SK-N-SH treated with all-trans-retinoic acid at 6 μM for 48 hours (cell line): ENCODE measurements around the gene CCDC77.

Experiments
- ATAC-seq: fragments of 200-7000 bp; cut with Tn5 transposase; 3 replicates; pipeline ENCODE4 v1.9.1; 2020; ENCODE audit warnings: mild to moderate bottlenecking, moderate library complexity
- ARNTL ChIP-seq: fragments of 450-650 bp; formaldehyde crosslinking; IDR thresholded peaks from 2 replicates; pipeline ENCODE4 v1.5.0; 2020; ENCODE audit warnings: low read depth, mild to moderate bottlenecking, moderate library complexity, borderline replicate concordance
- BACH2 ChIP-seq: fragments of 250-450 bp; sonication (Bioruptor Pico); IDR thresholded peaks from 2 replicates; pipeline ENCODE4 v1.9.0; 2021; ENCODE audit warnings: mild to moderate bottlenecking, borderline replicate concordance
- CSDC2 ChIP-seq: fragments of 250-450 bp; sonication (Bioruptor Pico); IDR thresholded peaks from 2 replicates; pipeline ENCODE4 v1.5.0; 2020; ENCODE audit warnings: mild to moderate bottlenecking, moderate library complexity
- ESRRG ChIP-seq: fragments of 250-450 bp; sonication (Bioruptor Pico); IDR thresholded peaks from 2 replicates; pipeline ENCODE4 v1.6.1; 2021; ENCODE audit warnings: mild to moderate bottlenecking
- GLIS3 ChIP-seq: fragments of 250-450 bp; sonication (Bioruptor Pico); IDR thresholded peaks from 2 replicates; pipeline ENCODE4 v1.5.0; 2020; ENCODE audit warnings: mild to moderate bottlenecking, moderate library complexity
- ISL1 ChIP-seq: fragments of 250-450 bp; sonication (Bioruptor Pico); IDR thresholded peaks from 2 replicates; pipeline ENCODE4 v2.1.2; 2022; ENCODE audit warnings: mild to moderate bottlenecking, moderate library complexity
- OSR1 ChIP-seq: fragments of 250-450 bp; sonication (Bioruptor Pico); IDR thresholded peaks from 2 replicates; pipeline ENCODE4 v1.8.0; 2022; ENCODE audit warnings: moderate library complexity, mild to moderate bottlenecking, inconsistent platforms
- PPARA ChIP-seq: fragments of 250-450 bp; sonication (Bioruptor Pico); IDR thresholded peaks from 2 replicates; pipeline ENCODE4 v1.5.0; 2020; ENCODE audit warnings: mild to moderate bottlenecking, borderline replicate concordance
- RARB ChIP-seq: fragments of 250-450 bp; sonication (Bioruptor Pico); IDR thresholded peaks from 2 replicates; pipeline ENCODE4 v1.8.0; 2021; ENCODE audit warnings: mild to moderate bottlenecking, moderate library complexity
- SNAI2 ChIP-seq: fragments of 250-450 bp; sonication (Bioruptor Pico); IDR thresholded peaks from 2 replicates; pipeline ENCODE4 v1.5.0; 2020; ENCODE audit warnings: mild to moderate bottlenecking, moderate library complexity
- TCF4 ChIP-seq: fragments of 250-450 bp; sonication (Bioruptor Pico); IDR thresholded peaks from 2 replicates; pipeline ENCODE4 v1.8.0; 2021; ENCODE audit warnings: mild to moderate bottlenecking, moderate library complexity, borderline replicate concordance
- TOX ChIP-seq: fragments of 250-450 bp; sonication (Bioruptor Pico); IDR thresholded peaks from 2 replicates; pipeline ENCODE4 v1.8.0; 2021; ENCODE audit warnings: mild to moderate bottlenecking, moderate library complexity, borderline replicate concordance
- ZC3H10 ChIP-seq: fragments of 250-450 bp; sonication (Bioruptor Pico); IDR thresholded peaks from 2 replicates; pipeline ENCODE4 v1.5.1; 2021; ENCODE audit warnings: mild to moderate bottlenecking, moderate library complexity
- ZFP3 ChIP-seq: fragments of 250-450 bp; sonication (Bioruptor Pico); IDR thresholded peaks from 2 replicates; pipeline ENCODE4 v1.5.0; 2020; ENCODE audit warnings: mild to moderate bottlenecking, moderate library complexity
- ZFP30 ChIP-seq: fragments of 450-650 bp; formaldehyde crosslinking; IDR thresholded peaks from 2 replicates; pipeline ENCODE4 v1.5.0; 2022; ENCODE audit warnings: mild to moderate bottlenecking, moderate library complexity
- ZNF565 ChIP-seq: fragments of 450-650 bp; formaldehyde crosslinking; conservative IDR thresholded peaks from 2 replicates; pipeline ENCODE4 v1.5.0; 2020; ENCODE audit warnings: low read depth, mild to moderate bottlenecking, moderate library complexity
- ZNF70 ChIP-seq: fragments of 450-650 bp; formaldehyde crosslinking; IDR thresholded peaks from 2 replicates; pipeline ENCODE4 v1.5.0; 2020; ENCODE audit warnings: mild to moderate bottlenecking, moderate library complexity
- ZNF8 ChIP-seq: fragments of 450-650 bp; formaldehyde crosslinking; IDR thresholded peaks from 2 replicates; pipeline ENCODE4 v1.5.0; 2020; ENCODE audit warnings: mild to moderate bottlenecking, moderate library complexity
- TF ChIP-seq, protein P1 (sequence below): fragments of 250-450 bp; sonication (Bioruptor Pico); IDR thresholded peaks from 2 replicates; pipeline ENCODE4 v1.8.0; 2020; ENCODE audit warnings: mild to moderate bottlenecking, moderate library complexity, borderline replicate concordance
- TF ChIP-seq, protein P2 (sequence below): fragments of 250-450 bp; sonication (Bioruptor Pico); IDR thresholded peaks from 2 replicates; pipeline ENCODE4 v1.5.1; 2021; ENCODE audit warnings: mild to moderate bottlenecking, moderate library complexity
- TF ChIP-seq, protein P3 (sequence below): fragments of 250-450 bp; sonication (Bioruptor Pico); IDR thresholded peaks from 2 replicates; pipeline ENCODE4 v1.5.0; 2020; ENCODE audit warnings: mild to moderate bottlenecking, moderate library complexity
- TF ChIP-seq, protein P4 (sequence below): fragments of 250-450 bp; sonication (Bioruptor Pico); IDR thresholded peaks from 2 replicates; pipeline ENCODE4 v1.8.0; 2021; ENCODE audit warnings: low read depth, mild to moderate bottlenecking, moderate library complexity, borderline replicate concordance

CCDC77 gene

DNA sequence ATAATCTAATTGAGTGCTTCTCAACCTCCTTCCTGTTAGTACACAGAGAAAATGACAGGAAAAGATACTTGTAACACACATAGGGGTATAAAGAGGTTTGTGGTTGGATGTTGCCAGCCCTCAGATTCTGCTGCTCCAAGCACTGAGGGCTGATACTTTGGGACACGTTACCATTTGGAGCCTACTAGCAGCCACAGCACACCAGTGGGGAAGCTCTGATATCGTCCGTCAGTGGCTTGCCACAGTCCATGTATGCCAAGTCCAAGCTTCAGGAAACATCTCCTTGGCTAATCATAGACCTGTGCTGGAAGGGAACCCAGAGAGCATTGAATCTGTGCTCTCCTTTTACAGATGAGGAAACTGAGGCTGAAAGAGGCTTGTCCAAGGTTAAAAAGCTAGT is 80.6 kb downstream of the CCDC77 start:
- TF ChIP-seq ZFP3 (no peak), ZNF8 (CRISPR knock-in tag) (no peak), ARNTL (CRISPR knock-in tag) (no peak), TCF4 (no peak), RARB (CRISPR knock-in tag) (no peak), ZNF565 (CRISPR knock-in tag) (no peak)
- TF ChIP-seq, protein P1, sequence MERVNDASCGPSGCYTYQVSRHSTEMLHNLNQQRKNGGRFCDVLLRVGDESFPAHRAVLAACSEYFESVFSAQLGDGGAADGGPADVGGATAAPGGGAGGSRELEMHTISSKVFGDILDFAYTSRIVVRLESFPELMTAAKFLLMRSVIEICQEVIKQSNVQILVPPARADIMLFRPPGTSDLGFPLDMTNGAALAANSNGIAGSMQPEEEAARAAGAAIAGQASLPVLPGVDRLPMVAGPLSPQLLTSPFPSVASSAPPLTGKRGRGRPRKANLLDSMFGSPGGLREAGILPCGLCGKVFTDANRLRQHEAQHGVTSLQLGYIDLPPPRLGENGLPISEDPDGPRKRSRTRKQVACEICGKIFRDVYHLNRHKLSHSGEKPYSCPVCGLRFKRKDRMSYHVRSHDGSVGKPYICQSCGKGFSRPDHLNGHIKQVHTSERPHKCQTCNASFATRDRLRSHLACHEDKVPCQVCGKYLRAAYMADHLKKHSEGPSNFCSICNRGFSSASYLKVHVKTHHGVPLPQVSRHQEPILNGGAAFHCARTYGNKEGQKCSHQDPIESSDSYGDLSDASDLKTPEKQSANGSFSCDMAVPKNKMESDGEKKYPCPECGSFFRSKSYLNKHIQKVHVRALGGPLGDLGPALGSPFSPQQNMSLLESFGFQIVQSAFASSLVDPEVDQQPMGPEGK (CRISPR knock-in tag), result no peak
- no peak for ATAC-seq

DNA sequence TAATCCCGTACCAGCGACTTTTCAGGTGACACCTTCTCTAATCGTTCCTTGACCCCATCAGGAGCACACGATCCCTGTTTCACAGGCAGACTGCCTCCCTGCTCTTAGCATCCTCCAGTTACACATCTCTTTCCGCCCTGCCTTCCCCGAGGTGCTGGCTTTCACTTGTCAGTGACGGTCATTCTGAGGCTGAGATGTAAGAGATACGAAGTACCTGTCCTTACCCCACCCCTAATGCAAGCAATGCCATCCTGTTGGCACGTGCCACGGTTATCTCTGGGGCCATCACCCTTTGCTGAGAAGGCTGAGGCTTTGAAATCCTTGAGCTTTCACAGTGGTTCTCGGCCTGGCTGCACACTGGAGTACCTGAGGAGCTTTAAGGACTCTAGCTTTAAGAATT is 82.7 kb downstream of the CCDC77 start:
- no peak for TF ChIP-seq ZC3H10 (CRISPR knock-in tag)
- no peak for TF ChIP-seq SNAI2
- TF ChIP-seq, protein P2, sequence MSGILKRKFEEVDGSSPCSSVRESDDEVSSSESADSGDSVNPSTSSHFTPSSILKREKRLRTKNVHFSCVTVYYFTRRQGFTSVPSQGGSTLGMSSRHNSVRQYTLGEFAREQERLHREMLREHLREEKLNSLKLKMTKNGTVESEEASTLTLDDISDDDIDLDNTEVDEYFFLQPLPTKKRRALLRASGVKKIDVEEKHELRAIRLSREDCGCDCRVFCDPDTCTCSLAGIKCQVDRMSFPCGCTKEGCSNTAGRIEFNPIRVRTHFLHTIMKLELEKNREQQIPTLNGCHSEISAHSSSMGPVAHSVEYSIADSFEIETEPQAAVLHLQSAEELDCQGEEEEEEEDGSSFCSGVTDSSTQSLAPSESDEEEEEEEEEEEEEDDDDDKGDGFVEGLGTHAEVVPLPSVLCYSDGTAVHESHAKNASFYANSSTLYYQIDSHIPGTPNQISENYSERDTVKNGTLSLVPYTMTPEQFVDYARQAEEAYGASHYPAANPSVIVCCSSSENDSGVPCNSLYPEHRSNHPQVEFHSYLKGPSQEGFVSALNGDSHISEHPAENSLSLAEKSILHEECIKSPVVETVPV (CRISPR knock-in tag), result no peak
- no peak for TF ChIP-seq GLIS3 (CRISPR knock-in tag)
- TF ChIP-seq, protein P1 (CRISPR knock-in tag), result no peak
- no peak for TF ChIP-seq ZNF8 (CRISPR knock-in tag)
- no peak for TF ChIP-seq BACH2 (CRISPR knock-in tag)
- TF ChIP-seq ARNTL (CRISPR knock-in tag), result no peak
- TF ChIP-seq ZFP30 (CRISPR knock-in tag), result no peak
- no peak for TF ChIP-seq OSR1
- ATAC-seq, result no peak

DNA sequence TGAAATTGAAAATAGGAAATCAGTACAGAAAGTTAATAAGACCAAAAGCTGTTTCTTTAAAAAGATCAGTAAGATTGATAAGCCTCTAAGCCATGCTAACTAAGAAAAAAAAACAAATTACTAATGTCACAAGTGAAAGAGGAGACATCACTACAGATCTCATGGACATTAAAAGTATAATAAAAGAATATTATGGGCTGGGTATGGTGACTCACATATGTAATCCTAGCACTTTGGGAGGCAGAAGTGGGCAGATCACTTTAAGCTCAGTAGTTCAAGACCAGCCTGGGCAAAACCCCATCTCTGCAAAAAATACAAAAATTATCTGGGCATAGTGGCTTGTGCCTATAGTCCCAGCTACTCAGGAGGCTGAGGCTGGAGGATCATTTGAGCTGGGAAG is 88.8 kb downstream of the CCDC77 start:
- TF ChIP-seq, protein P3, sequence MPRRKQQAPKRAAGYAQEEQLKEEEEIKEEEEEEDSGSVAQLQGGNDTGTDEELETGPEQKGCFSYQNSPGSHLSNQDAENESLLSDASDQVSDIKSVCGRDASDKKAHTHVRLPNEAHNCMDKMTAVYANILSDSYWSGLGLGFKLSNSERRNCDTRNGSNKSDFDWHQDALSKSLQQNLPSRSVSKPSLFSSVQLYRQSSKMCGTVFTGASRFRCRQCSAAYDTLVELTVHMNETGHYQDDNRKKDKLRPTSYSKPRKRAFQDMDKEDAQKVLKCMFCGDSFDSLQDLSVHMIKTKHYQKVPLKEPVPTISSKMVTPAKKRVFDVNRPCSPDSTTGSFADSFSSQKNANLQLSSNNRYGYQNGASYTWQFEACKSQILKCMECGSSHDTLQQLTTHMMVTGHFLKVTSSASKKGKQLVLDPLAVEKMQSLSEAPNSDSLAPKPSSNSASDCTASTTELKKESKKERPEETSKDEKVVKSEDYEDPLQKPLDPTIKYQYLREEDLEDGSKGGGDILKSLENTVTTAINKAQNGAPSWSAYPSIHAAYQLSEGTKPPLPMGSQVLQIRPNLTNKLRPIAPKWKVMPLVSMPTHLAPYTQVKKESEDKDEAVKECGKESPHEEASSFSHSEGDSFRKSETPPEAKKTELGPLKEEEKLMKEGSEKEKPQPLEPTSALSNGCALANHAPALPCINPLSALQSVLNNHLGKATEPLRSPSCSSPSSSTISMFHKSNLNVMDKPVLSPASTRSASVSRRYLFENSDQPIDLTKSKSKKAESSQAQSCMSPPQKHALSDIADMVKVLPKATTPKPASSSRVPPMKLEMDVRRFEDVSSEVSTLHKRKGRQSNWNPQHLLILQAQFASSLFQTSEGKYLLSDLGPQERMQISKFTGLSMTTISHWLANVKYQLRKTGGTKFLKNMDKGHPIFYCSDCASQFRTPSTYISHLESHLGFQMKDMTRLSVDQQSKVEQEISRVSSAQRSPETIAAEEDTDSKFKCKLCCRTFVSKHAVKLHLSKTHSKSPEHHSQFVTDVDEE (CRISPR knock-in tag), result no peak
- no peak for TF ChIP-seq ZFP30 (CRISPR knock-in tag)
- TF ChIP-seq SNAI2, result no peak
- TF ChIP-seq ZC3H10 (CRISPR knock-in tag), result no peak
- TF ChIP-seq, protein P2 (CRISPR knock-in tag), result no peak
- TF ChIP-seq ZNF70 (CRISPR knock-in tag), result no peak
- TF ChIP-seq, protein P4, sequence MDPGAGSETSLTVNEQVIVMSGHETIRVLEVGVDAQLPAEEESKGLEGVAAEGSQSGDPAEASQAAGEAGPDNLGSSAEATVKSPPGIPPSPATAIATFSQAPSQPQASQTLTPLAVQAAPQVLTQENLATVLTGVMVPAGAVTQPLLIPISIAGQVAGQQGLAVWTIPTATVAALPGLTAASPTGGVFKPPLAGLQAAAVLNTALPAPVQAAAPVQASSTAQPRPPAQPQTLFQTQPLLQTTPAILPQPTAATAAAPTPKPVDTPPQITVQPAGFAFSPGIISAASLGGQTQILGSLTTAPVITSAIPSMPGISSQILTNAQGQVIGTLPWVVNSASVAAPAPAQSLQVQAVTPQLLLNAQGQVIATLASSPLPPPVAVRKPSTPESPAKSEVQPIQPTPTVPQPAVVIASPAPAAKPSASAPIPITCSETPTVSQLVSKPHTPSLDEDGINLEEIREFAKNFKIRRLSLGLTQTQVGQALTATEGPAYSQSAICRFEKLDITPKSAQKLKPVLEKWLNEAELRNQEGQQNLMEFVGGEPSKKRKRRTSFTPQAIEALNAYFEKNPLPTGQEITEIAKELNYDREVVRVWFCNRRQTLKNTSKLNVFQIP (CRISPR knock-in tag), result no peak
- no peak for TF ChIP-seq PPARA
- no peak for TF ChIP-seq ARNTL (CRISPR knock-in tag)
- no peak for TF ChIP-seq TOX
- no peak for TF ChIP-seq ESRRG (CRISPR knock-in tag)
- TF ChIP-seq, protein P1 (CRISPR knock-in tag), result no peak
- no peak for TF ChIP-seq CSDC2 (CRISPR knock-in tag)
- TF ChIP-seq OSR1, result no peak
- no peak for TF ChIP-seq GLIS3 (CRISPR knock-in tag)
- TF ChIP-seq ZNF565 (CRISPR knock-in tag), result no peak
- no peak for TF ChIP-seq BACH2 (CRISPR knock-in tag)
- TF ChIP-seq ISL1 (CRISPR knock-in tag), result no peak

More for the DNA sequence above, 88.8 kb downstream of the CCDC77 start:
- no peak for ATAC-seq
